GM18502 (cell line): ENCODE data around the gene VAPB.

Source experiments
- ATAC-seq: cut with Tn5 transposase; IDR thresholded peaks from one replicate; pipeline ENCODE4 v1.9.1; 2021; ENCODE audit warnings: mild to moderate bottlenecking; ENCODE audit not compliant: unreplicated experiment, poor library complexity

VAPB gene

DNA sequence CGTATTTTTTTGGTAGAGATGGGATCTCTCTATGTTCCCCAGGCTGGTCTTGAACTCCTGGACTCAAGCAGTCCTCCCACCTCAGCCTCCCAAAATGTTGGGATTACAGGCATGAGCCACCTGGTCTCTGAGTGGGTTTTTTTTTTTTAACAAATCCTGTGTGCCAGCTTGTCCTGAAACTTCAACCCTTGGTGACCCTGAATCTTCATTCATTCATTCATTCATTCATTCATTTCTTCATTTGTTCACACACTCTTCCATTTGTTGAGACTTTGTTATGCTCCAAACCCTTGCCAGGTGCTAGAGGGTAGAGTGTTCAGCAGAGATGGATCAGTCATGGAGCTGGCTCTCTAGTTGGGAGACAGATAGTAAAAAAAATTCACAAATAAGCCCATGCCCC lies 12.0 kb upstream of the VAPB start:
- ATAC-seq = no peak

DNA sequence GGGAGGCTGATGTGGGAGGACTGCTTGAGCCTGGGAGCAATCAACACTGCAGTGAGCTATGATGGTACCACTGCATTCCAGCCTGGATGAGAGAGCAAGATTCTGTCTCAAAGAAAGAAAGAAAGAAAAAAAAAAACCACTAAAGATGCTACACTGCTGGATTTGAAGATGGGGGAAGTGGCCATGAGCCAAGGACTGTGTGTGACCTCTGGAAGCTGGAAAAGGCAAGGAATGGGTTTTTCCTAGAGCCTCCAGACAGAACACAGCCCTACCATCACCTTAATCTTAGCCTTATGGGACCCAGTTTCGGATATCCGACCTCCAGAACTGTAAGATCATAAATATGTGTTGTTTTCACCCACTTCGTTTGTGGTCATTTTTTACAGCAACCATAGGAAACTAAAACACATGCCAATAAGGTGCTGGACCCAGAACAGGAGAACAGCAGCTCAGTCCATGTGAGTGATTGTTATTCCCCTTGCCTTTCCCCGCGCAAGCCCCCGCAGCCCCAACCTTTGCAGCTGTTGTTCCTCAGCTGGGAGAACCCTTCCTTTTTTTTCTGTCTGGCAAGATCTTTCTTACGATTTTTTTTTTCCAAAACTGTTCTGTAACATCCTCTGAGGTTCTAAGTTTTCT lies 11.1 kb upstream of the VAPB start:
- no peak for ATAC-seq

DNA sequence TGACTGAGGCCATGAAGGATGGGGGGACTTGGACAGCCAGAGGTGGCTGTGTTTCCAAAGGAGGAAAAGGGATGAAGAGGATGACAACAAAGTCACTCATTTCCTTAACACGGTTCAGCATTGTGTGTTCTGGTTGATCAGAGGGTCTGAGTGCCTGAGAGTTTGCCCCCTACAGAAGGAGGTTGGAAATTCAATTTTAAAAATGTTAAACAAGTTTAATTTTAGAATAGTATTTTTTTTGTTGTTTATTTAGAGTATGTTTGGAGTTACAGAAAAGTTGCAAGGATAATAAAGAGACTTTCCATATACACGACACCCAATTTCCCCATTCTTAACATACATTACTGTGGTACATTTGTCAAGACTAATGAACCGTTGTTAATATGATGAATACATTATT lies 10.3 kb upstream of the VAPB start:
- no peak for ATAC-seq

DNA sequence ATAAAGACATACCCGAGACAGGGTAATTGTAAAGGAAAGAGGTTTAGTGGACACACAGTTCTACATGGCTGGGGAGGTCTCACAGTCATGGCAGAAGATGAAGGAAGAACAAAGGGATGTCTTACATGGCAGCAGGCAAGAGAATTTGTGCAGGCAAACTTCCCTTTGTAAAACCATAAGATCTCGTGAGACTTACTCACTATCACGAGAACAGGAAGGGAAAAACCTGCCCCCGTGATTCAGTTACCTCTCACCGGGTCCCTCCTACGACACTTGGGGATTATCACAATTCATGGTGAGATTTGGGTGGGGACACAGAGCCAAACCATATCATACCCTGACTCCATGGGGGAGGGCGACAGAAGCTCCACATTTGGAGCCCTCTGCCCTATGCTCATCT lies 7.4 kb upstream of the VAPB start:
- no peak for ATAC-seq

DNA sequence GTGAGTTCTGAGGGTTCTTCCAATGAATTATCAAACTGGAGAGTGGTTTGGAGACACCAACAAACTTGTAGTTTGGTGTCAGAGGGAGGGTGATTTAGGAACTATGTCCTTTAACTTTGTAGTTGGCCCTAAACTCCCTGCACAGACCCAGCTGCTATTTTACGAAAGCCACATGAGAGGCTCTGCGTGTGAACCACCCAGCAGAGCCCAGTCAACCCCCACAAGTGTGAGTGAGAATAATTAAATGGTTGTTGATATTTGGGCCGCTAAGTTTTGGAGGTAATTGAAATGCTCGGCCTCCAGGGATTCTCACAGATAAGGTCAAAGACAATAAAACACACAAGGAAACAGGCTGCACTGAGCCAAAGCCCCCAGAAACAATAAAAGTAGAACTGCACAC lies 6.9 kb upstream of the VAPB start:
- no peak for ATAC-seq

DNA sequence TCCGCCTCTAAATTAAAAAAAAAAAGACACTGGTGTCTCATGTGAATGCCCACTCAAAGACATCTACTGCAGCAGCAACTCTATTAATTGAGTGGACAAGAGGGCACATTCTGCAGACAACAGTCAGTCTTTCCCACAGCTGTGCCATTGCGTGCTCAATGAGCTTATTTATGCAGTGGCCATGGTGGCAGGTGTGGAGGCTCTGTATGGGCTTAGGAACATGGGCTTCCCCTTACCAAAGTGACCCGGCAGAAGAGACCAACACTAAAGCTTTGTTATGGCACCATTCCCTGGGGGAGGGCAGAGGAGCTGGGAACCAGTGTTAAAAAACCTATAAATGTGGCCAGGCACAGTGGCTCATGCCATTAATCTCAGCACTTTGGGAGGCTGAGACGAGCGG lies 4.2 kb upstream of the VAPB start:
- ATAC-seq = no peak

DNA sequence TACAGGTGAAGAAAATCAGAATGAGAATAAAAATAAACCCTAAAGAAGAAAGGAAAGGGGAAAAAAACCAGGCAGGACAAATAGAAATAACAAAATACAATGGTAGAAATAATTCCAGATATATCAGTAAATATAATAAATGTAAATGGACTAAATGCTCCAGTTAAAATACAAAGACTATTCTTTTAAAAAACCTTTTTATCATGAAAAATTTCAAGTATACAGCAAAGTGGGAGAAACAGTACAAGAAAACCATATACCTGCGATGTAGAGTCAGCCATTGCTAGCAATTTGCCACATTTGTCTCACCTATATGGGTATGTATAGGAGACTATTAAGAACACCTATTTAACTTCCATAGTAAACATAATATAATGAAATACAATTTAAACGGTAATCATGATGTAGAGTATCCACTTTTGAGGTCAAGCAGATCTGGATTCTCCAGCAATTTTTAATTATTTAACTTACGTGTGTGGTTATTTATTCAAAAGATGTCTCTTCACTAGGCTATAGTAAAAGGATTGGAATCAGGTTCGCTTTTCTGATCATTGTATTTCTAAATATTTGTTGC lies 914 bp upstream of the VAPB start:
- no peak for ATAC-seq

DNA sequence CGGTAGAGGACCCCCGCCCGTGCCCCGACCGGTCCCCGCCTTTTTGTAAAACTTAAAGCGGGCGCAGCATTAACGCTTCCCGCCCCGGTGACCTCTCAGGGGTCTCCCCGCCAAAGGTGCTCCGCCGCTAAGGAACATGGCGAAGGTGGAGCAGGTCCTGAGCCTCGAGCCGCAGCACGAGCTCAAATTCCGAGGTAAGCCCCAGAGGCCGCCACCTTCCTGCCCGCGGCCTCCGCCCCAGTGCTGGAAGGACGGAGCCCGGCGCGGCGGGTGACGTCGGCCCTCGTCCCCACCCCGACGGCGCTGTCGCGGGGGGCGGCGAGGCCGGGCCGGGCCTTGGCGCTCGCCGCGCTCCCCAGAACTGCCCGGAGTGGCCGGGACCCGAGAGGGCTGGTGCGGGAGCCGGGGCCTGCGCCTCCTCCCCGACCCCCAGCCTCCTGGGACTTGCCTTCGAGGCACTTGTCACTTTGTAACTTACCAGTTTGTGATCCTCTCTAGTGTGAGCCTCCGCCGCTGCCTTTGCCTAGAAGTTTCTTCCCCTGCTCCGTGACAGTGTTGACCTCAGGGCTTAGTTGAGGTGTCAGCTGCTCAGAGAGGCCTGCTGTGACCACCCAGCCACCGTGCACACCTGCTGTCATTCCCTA lies 417 bp downstream of the VAPB start:
- peak; percentile 34 for ATAC-seq

DNA sequence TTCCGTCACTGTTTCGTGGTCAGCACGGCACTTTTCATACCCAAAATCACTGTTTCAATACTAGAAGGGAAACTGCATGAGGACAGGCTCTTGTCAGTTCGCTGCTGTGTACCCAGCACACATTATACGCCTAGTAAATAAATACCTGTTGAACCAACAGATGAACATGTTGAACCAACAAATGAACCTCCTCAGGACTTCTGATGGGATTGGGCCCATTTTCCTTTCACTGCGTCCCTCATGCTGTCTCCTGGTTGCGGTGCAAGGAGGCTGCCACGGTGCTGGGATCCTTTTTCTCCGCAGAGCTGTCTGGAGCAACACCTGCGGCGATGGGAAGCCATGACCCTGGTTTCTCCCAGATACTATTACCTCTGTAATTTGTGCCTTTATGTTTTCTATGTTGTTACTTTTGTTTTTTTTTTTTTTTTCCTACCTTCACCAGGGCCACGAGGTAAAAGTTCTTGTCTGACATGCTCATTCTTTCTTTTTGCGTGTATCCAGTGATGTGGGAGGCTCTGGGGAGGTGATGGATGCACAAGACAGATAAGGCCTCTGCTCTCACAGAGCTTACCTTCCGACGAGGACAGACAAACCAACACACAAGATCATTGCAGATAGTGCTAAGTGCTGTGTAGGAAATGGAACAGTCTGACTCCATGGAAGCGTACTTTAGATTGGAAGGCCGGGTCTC lies 1.1 kb downstream of the VAPB start:
- no peak for ATAC-seq

DNA sequence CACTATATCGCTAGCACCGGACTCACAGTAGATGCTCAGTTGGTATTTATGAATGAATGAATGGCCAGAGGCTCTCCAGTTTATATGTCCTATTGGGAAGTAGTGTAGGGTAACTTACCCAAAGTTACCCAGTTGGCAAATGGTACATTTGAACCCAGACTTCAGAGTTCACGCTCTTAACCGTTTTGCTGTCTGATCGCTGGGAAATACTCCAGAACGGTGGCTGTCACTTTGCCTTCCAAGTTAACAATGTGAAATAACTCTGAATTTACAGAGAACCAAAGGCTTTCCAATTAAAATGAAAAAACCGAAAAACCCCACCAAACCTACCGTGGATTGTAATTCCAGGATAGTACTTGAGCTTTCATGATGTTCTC lies 1.6 kb downstream of the VAPB start:
- no peak for ATAC-seq

DNA sequence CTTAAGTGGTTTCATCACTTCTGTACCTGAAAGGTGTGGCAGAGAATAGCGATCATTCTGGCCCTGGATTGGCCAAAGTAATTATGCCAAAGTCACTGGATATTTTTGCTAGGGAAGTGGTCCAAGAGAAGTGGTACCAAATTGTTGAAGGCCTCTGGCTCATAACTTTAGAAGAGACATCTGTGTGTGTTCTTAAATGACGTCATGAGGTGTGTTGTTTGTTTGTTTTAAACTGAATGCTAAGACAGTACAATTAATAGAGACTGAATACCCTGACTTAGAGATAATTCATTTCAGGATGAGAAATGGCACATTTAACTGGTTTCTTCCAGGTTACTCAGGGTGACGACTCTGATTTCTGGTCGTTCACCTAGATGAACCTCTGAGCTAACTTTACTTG lies 3.3 kb downstream of the VAPB start:
- no peak for ATAC-seq

DNA sequence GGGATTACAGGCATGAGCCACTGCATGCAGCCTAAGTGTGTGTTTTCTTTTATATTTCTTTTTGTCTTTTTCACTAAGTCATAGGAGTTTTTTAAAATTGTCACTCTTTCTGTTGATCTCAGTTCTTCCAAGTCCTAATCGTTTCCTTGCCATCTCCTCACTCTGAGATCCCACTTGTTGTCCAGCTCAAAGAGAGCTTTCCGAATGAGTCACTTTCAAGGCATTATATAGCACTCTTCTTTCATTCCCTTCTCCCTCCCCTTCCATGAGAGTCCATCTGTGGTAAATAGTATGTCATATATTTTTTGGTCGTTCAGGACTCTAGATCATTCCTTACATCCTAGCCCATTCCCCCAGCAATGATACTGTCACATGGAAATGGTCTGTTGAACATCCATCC lies 4.3 kb downstream of the VAPB start:
- no peak for ATAC-seq

DNA sequence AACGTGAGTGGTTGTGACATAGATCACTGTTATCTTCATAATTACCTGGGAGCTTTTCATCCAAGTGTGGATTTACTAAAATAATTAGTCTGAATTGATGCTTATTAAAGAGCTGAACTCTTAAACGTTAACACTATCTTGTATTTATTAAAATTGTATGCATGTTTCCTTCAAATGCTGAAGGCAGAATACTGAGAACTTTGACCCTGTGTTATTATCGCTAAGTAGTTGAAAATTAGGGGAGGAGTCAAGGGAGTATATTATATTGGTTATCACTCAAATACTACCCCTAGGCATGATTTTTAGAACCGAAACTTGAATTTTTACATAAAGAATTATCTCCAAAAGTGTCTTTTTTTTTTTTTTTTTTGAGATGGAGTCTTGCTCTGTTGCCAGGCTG lies 5.8 kb downstream of the VAPB start:
- no peak for ATAC-seq

DNA sequence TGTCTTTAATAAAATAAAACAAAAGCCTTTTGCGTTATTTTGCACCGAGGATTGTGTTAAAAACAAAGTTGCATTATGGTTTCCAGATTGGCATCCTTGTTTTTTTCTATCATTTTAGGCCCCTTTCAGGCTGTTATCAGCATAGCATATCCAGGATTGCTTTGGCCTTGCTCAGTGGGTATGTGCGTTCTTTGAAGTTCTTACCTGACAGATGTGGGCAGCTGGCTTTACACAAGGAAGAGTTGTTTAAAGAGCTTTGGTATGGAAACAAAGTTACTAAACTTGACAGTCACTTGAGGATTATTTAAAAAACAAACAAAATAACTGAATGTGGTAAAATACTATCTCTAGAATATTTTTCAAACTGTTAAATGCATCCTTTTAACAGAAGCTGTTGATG lies 6.6 kb downstream of the VAPB start:
- ATAC-seq = no peak

DNA sequence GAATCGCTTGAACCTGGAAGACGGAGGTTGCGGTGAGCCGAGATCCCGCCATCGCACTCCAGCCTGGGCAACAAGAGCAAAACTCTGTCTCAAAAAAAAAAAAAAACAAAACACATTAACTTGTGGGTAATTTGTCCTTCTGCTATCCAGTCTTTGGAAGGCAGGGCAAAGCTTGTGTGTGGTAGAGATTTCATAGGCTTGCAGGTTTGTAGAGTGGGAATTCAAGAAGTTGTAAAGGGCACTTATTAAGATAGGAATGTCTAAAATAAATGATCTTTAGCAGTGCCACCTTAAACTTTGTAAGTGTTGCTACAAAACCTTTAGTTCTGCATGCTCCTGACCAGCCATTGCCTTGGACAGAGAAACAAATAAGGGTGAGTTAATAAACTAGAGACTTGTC lies 8.4 kb downstream of the VAPB start:
- ATAC-seq = no peak

DNA sequence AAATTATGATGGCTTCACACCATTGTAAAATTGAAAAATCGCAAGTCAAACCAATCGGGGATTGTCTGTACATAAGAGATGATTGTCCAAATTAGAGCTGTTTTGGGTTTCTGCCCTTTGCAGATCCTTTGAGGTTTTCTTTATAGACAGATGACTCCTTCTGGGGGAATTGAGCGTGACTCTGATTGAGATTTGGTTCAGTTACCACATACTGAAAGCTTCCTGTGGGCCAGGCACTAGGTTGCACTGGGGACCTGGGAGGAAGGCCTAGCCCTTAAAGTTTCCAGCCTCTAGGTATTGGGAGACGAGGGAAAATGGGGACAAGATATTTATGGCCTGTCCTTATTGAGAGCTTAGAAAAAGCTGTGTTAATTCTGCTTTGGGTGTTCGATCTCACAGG lies 9.2 kb downstream of the VAPB start:
- no peak for ATAC-seq

DNA sequence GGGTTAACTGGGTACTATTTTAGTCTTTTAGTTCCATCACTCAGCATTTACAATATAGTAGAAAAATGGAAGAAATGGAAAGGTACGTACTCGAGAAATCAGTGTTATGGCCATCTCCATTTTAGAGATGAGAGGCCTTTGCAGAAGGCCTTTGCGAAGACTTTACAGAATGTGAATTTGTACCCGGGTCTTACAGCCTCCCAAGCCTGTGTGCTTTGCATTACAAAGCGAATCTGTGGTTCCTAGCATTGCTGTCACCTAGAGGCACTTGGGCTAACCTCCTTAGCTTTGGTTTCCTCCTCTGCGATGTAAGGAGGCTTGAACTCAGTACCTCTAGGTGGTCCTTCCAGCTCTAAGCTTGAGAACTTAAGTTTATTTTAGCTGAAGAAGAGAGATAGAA lies 10.9 kb downstream of the VAPB start:
- no peak for ATAC-seq

DNA sequence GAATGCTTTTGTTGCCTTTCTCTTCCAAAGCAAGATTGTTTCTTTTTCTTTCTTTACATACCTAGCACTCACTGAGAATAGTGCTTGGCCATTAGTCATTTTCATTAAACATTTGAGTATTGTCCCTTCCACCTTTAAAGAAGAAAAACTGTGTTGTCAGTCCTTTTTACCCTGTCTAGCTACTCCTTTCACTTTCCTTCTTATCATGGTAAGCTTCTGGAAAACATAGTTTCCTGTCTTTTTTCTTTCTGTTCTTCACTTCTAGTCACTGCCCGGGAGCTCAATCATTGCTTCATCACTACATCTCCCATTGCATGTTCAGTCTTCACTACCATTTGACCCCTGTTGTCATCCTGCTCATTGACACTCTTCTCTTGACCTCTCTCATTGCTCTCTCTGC lies 12.1 kb downstream of the VAPB start:
- no peak for ATAC-seq

DNA sequence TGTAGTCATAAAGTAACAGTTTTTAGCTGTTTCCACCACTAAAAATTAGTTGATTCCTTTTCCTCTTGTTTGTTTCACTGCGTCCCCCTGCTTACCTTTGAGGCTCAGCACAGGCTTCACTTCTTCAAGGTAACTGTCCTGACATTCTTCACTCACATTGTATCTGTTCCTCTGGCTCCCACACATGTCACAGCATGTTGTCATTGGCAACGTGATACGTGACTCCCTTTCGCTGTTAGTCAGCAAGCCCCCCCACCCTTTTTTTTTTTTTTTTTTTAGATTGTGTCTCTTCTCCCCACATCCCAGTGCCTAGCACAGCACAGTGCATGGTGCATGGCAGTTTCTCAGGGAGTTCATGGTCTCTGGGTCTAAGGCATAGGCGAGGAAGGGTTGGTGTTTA lies 13.3 kb downstream of the VAPB start:
- no peak for ATAC-seq

DNA sequence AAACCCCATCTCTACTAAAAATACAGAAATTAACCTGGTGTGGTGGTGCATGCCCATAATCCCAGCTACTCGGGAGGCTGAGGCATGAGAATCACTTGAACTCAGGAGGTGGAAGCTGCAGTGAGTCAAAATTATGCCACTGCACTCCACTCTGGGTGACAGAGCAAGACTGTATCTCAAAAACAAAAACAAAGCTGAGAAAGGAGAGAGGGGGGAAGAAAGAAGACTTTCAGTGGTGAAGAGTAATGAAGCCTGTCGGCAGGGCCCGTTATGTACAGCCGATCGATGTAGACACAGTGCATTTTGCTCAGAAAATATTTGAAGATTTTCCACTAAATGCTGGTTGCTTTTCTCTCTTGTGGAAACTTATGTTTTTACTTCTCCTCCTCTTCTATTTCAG lies 13.8 kb downstream of the VAPB start:
- ATAC-seq = peak; percentile 56

DNA sequence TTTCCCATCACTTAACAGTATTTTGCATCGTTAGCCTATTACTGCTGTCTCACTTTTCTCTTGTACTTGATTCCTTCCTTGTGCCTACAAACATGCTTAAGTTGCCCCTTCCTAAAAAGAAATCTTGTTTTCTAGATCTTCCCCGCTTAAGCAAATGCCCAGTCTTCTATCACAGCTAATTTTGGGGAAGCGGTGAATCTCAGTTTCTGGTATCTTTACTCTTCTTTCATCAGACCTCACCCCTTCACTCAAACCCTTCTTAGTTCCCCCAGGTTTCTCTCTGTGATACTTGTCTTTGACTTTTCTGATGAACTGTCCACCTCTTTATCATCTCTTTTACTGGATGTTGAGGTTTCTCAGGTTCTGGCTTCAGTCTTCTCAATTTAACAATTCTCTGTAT lies 14.2 kb downstream of the VAPB start:
- peak; percentile 42 for ATAC-seq
